Measurements from ENCODE around the gene DIAPH2.
"Not testable (repeated sequence)": the region's sequence is repeated elsewhere in the genome, so short reads cannot be mapped to it uniquely, and the experiment has no call there.

Gene DIAPH2

DNA sequence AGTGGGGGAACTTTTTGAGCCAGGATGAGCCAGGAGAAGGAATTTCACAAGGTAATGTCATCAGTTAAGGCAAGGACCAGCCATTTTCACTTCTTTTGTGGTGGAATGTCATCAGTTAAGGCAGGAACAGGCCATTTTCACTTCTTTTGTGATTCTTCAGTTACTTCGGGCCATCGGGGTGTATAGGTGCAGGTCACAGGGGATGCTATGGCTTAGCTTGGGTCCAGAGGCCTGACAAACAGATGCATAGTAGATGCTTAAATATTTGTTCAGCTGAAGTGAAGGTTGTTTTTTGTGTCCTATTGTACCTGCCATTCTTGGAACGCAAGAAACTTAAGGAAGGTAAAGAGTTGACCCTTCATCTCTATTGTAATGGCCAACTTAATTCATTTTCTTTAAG, 46.4 kb downstream of the DIAPH2 start:
- H3K4me3 Mint-ChIP-seq; H3K9me3 Mint-ChIP-seq; H3K27ac Mint-ChIP-seq; H3K27me3 Mint-ChIP-seq; intact Hi-C loops (cut with micrococcal nuclease); H3K36me3 Mint-ChIP-seq (ENCODE audit: low read depth): not testable (repeated sequence)
- peaks cover 19% of the 10 kb centered on the region for H3K4me1 Mint-ChIP-seq (ENCODE audit: low read depth)

DNA sequence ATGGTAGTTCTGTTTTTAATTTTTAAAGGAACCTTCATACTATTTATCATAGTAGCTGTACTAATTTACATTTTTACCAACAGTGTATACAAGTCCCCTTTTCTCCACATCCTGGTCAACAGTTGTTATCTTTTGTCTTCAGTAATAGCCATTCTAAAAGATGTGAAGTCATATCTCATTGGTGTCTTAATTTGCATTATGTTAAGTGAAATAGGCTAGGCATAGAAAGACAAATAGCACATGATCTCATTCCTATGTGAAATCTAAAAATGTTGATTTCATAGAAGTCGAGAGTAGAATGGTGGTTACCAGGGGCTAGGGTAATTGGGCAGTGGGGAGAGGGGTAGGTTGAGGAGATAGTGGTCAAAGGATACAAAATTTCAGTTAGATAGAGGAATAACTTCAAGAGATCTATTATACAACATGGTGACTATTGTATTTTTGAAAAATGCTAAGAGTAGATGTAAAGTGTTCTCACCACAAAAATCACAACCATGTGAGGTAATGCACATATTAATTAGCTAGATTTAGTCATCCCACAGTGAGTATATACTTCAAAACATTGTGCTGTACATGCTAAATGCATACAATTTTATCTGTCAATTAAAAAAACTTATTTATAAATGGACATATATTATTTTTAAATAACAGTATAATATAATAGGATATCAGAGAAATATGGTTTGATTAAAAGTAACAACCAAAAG, 58.9 kb downstream of the DIAPH2 start:
- Mint-ChIP-seq H3K4me3 (no peak overlapping the region), H3K27me3 (no peaks in the 10 kb centered on the region), H3K4me1 (ENCODE audit: low read depth) (no peaks in the 10 kb centered on the region), H3K27ac (no peak overlapping the region), H3K36me3 (ENCODE audit: low read depth) (peaks cover 6% of the 10 kb centered on the region), H3K9me3 (no peaks in the 10 kb centered on the region)
- intact Hi-C loops (cut with micrococcal nuclease), result no loop called here

DNA sequence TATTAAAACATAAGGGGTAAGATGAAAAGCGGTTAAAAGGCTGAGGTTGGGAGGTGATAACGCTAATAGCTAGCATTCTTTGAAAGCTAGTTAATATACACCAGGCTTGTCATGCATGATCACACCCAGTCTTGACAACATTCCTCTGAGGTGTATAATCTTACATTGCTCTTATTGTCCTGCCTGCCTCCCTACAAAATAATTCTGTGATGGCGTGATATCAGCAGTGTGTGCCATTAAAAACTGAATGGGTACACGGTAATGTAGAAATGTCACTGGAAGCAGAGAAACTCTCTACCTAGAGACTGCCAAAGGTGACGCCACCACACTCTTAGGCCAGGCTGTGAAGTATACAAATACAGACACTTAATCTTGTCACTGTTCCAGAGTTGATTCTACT, 68.1 kb downstream of the DIAPH2 start:
- Mint-ChIP-seq H3K9me3 (no peaks in the 10 kb centered on the region), H3K36me3 (ENCODE audit: low read depth) (peaks cover 20% of the 10 kb centered on the region), H3K4me3 (no peak overlapping the region), H3K27me3 (no peaks in the 10 kb centered on the region), H3K27ac (no peak overlapping the region), H3K4me1 (ENCODE audit: low read depth) (no peaks in the 10 kb centered on the region)
- intact Hi-C loops (cut with micrococcal nuclease), result no loop called here

DNA sequence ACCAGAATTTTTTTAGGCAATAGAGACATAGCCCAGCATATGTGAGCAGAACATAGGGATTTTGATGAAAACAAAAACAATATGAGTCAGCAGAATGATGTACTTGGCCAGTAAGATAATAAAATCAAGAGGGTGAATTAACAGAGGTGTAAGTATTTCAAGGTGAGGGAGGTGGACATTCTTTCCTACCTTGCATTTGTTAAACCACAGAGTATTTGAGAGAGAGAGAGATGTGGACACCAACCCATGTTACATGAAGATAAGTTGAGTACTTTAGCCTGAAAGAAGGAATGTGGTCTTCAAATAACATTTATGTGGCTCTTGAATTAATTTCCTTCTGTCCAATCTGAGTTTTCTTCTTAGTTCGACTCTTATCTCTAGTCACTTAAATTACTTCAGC, 68.6 kb downstream of the DIAPH2 start:
- intact Hi-C loops (cut with micrococcal nuclease), result no loop called here
- Mint-ChIP-seq H3K9me3 (no peaks in the 10 kb centered on the region), H3K27me3 (no peaks in the 10 kb centered on the region), H3K4me1 (ENCODE audit: low read depth) (no peaks in the 10 kb centered on the region), H3K36me3 (ENCODE audit: low read depth) (peaks cover 20% of the 10 kb centered on the region), H3K27ac (no peak overlapping the region), H3K4me3 (no peak overlapping the region)

DNA sequence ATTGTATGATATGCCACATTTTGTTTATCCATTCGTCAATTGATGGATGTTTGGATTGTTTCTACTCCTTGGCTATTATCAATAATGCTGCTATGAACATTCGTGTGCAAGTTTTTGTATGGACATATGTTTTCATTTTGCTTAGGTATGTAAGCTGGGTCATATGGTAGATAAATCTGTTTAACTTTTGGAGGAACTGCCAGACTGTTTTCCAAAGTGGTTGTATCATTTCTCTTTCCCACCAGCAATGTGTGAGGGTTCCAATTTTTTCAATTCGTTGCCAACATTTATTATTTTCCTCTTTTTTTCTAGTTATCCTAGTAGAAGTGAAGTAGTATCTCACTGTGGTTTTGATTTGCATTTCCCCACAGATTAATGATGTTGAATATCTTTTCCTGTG, 71.8 kb downstream of the DIAPH2 start:
- H3K36me3 Mint-ChIP-seq (ENCODE audit: low read depth), result peaks cover 20% of the 10 kb centered on the region
- no peaks in the 10 kb centered on the region for H3K27me3 Mint-ChIP-seq
- H3K4me3 Mint-ChIP-seq, result no peak overlapping the region
- no peaks in the 10 kb centered on the region for H3K4me1 Mint-ChIP-seq (ENCODE audit: low read depth)
- no peaks in the 10 kb centered on the region for H3K9me3 Mint-ChIP-seq
- intact Hi-C loops (cut with micrococcal nuclease), result no loop called here
- H3K27ac Mint-ChIP-seq, result no peak overlapping the region

DNA sequence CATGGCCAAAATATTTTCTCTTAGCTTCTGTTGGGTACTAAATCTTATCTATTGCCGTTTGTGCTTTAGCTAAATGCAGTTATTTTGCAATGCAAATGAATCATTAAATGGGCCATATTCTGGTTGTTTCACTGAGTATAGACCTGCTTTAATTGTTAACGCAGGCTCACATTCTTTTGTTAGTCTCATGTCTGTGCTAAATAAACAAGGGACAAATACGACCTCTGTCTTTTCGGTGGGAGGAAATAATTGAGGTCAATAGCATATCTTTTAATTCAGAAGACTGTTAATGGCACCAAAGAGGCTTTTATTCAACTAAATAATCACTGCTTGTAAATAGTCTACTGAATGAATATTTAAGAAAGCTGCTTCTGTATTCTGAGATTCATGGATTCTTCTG, 76.9 kb downstream of the DIAPH2 start:
- no peak overlapping the region for H3K27ac Mint-ChIP-seq
- H3K4me3 Mint-ChIP-seq, result no peak overlapping the region
- H3K27me3 Mint-ChIP-seq, result no peaks in the 10 kb centered on the region
- H3K9me3 Mint-ChIP-seq, result no peaks in the 10 kb centered on the region
- intact Hi-C loops (cut with micrococcal nuclease), result no loop called here
- H3K36me3 Mint-ChIP-seq (ENCODE audit: low read depth), result no peaks in the 10 kb centered on the region
- H3K4me1 Mint-ChIP-seq (ENCODE audit: low read depth), result peaks cover 11% of the 10 kb centered on the region

DNA sequence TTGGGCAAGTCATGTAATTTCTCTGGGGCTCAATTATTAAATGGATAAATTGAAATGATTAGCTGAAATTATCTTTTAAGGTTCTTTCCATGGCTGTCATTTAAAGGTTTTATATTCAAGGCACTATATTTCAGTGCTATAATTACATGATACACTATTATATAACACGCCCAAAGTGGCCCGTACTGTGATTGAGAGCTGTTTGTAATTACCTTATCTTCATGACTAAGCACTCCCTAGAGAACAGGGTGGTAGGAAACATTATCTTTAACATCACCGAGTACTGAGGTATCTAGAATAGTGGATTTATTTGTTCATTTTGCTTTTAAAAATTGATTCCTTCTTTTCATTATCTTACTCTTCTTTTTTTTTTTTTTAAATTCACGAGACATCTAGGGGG, 79.0 kb downstream of the DIAPH2 start:
- no peaks in the 10 kb centered on the region for H3K27me3 Mint-ChIP-seq
- H3K4me1 Mint-ChIP-seq (ENCODE audit: low read depth), result peaks cover 11% of the 10 kb centered on the region
- intact Hi-C loops (cut with micrococcal nuclease), result no loop called here
- no peaks in the 10 kb centered on the region for H3K9me3 Mint-ChIP-seq
- no peak overlapping the region for H3K27ac Mint-ChIP-seq
- no peak overlapping the region for H3K4me3 Mint-ChIP-seq
- H3K36me3 Mint-ChIP-seq (ENCODE audit: low read depth), result no peaks in the 10 kb centered on the region

DNA sequence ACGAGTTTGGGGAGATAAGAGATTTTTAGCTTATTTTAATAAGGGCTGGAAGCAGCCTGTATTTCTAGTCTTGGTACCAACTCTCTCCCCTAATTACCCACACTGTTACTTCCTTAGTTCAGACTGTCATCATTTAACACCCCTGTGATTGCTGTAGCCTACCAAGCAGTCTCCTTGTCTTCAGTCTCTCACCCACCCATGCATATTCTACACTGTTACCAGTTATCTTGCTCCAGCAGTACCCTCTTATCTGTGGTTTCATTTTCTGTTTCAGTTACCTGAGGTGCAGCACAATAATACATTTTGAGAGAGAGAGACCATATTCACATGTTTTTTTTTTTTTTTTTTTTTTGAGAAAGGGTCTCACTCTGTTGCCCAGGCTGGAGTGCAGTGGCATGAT, 80.2 kb downstream of the DIAPH2 start:
- Mint-ChIP-seq H3K4me3 (no peak overlapping the region), H3K4me1 (ENCODE audit: low read depth) (peaks cover 11% of the 10 kb centered on the region), H3K9me3 (no peaks in the 10 kb centered on the region), H3K27ac (no peak overlapping the region), H3K36me3 (ENCODE audit: low read depth) (no peaks in the 10 kb centered on the region), H3K27me3 (no peaks in the 10 kb centered on the region)
- intact Hi-C loops (cut with micrococcal nuclease), result no loop called here

DNA sequence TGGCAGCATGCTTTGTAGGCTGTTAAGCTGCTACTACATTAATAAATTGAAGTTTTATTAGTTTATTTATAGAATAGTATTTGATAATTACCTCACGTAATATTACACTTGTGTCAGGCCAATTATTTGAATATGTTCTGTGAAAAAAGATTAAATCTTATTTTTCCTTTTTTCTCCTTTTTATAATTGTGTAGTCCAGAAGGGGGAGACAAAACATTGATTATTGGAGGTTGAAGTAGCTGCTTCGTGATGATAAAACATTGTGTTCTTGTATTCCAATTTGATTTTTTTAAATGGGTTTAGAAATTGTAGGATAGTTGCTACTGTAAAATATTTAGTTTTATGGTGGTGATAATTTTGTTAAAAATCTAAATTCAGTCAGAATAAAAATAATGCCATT, 85.7 kb downstream of the DIAPH2 start:
- no peak overlapping the region for H3K4me3 Mint-ChIP-seq
- H3K4me1 Mint-ChIP-seq (ENCODE audit: low read depth), result no peaks in the 10 kb centered on the region
- H3K27me3 Mint-ChIP-seq, result no peaks in the 10 kb centered on the region
- H3K27ac Mint-ChIP-seq, result no peak overlapping the region
- H3K9me3 Mint-ChIP-seq, result no peaks in the 10 kb centered on the region
- H3K36me3 Mint-ChIP-seq (ENCODE audit: low read depth), result no peaks in the 10 kb centered on the region
- intact Hi-C loops (cut with micrococcal nuclease), result no loop called here

DNA sequence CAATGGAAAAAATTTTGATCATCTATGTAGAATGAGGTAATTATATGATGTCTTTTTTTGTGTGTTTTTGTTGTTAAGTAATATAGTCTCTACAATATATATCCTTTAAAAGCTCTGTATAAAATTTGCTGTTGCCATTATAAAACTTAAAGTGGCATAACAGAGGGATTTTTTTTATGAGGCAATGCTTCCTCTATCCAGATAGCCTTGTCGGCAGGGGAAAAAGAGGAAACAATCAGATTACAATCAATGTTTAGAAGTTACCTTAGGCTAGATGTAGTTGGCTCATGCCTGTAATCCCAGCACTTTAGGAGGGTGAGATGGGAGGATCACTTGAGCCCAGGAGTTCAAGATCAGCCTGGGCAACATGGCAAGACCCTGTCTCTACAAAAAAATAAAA, 86.8 kb downstream of the DIAPH2 start:
- Mint-ChIP-seq H3K27ac (no peak overlapping the region), H3K27me3 (no peaks in the 10 kb centered on the region), H3K9me3 (no peaks in the 10 kb centered on the region), H3K4me1 (ENCODE audit: low read depth) (no peaks in the 10 kb centered on the region), H3K36me3 (ENCODE audit: low read depth) (no peaks in the 10 kb centered on the region), H3K4me3 (no peak overlapping the region)
- intact Hi-C loops (cut with micrococcal nuclease), result no loop called here

DNA sequence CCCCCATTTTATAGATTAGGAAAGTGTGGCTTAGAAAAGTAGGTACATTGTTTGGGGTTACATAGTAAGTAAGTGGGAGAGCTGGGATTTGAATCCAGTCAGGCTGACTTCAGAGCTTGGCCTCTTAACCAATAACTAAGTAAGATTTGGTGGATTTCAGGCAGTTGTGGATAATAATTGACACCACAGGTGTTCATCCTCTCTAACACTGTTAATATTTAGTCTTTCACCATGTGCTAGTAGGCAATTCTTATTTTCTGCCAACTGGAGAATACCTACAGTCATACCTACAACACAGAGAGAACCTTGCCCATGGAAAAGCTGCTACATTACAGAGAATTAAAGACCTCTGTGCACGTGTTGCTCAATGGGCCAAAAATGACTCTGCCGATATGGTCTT, 89.5 kb downstream of the DIAPH2 start:
- Mint-ChIP-seq H3K4me1 (ENCODE audit: low read depth) (no peaks in the 10 kb centered on the region), H3K36me3 (ENCODE audit: low read depth) (no peaks in the 10 kb centered on the region), H3K4me3 (no peak overlapping the region), H3K27me3 (no peaks in the 10 kb centered on the region), H3K9me3 (no peaks in the 10 kb centered on the region), H3K27ac (no peak overlapping the region)
- intact Hi-C loops (cut with micrococcal nuclease), result no loop called here

DNA sequence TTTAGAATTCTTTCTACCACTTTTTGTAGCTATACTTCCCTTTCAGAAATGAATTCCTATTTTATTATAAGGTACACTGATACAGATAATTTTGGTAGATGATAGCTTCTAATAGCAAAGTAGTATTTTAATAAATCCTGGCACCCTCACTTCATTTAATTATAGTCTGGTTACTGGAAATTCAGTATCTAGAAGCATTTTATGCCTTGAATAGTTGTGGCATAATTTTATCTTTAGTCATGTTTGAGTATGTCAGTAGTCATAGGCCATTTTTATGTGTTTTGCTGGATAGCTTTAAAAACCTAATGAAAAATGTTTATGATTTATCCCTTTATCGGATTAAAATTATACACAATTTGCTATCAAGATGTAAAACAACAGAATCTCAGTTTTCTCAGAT, 92.3 kb downstream of the DIAPH2 start:
- intact Hi-C loops (cut with micrococcal nuclease), result no loop called here
- Mint-ChIP-seq H3K36me3 (ENCODE audit: low read depth) (no peaks in the 10 kb centered on the region), H3K4me3 (no peak overlapping the region), H3K27ac (no peak overlapping the region), H3K4me1 (ENCODE audit: low read depth) (no peaks in the 10 kb centered on the region), H3K9me3 (no peaks in the 10 kb centered on the region), H3K27me3 (no peaks in the 10 kb centered on the region)

DNA sequence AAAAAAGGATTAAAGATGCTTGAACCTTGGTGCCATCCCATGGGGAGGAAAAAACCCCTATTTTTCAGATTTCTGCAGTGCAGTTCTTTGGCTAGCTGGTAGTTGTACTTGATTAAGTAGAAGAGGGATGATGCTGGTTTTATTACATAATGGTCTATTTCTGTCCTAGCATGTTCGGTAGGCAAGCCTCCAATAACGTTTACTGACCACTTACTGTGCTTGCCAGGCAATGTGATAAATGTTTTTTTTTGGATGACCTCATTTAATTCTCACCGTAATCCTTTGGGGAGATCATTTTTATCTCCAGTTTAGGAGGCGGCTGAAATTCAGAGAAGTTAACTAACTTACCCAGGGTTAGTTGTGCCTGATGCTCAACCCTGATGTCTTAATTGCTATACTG, 106.9 kb downstream of the DIAPH2 start:
- Mint-ChIP-seq H3K9me3 (no peaks in the 10 kb centered on the region), H3K27me3 (no peaks in the 10 kb centered on the region)

DNA sequence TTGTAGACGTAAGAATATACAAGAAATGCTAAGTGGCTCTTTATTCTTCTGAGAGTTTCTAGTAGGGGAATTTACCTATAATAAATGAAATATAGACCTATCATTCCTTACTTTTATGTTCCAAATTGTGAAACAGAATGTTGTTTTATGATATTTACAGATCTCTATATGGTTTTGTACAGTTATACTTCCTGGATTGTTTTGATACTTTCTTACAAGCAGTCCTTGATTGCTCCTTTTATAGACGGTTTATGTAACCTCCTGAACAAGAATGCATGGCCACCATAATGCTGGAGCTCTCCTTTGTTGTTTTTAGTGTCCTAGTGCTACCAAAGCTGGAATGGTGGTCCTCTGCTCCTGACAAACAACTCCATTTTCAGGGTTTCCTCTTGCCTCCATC, 107.4 kb downstream of the DIAPH2 start:
- intact Hi-C loops (cut with micrococcal nuclease), result no loop called here

More for the DNA sequence above, 106.9 kb downstream of the DIAPH2 start:
- H3K27ac Mint-ChIP-seq, result no peak overlapping the region
- no peaks in the 10 kb centered on the region for H3K36me3 Mint-ChIP-seq (ENCODE audit: low read depth)
- intact Hi-C loops (cut with micrococcal nuclease), result no loop called here
- H3K4me3 Mint-ChIP-seq, result no peak overlapping the region
- no peaks in the 10 kb centered on the region for H3K4me1 Mint-ChIP-seq (ENCODE audit: low read depth)

DNA sequence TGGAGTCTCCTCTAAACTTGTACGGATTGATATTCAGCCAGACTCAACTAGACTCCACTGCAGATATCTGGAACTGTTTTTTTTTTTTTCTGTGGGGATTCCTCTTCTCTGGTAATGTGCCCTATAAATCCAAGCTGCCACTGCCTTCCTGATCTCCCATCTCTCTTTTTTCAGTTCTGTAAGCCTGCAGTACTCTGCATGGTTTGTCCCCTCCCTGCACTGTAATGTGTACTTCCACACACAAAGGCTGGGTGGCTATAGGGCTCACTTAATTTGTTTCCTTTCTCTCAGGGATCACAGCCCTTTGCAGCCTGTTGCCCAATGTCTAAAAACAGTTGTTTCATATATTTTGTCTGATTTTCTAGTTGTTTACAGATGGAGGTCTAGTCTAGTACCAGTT, 114.3 kb downstream of the DIAPH2 start:
- no peaks in the 10 kb centered on the region for H3K9me3 Mint-ChIP-seq
- peak overlapping the region; percentile 38 for H3K27ac Mint-ChIP-seq
- H3K27me3 Mint-ChIP-seq, result no peaks in the 10 kb centered on the region
- peaks cover 7% of the 10 kb centered on the region for H3K4me1 Mint-ChIP-seq (ENCODE audit: low read depth)
- no peaks in the 10 kb centered on the region for H3K36me3 Mint-ChIP-seq (ENCODE audit: low read depth)
- intact Hi-C loops (cut with micrococcal nuclease), result no loop called here
- no peak overlapping the region for H3K4me3 Mint-ChIP-seq

More for the DNA sequence above, 107.4 kb downstream of the DIAPH2 start:
- no peaks in the 10 kb centered on the region for H3K9me3 Mint-ChIP-seq
- no peak overlapping the region for H3K27ac Mint-ChIP-seq
- no peaks in the 10 kb centered on the region for H3K27me3 Mint-ChIP-seq
- no peaks in the 10 kb centered on the region for H3K36me3 Mint-ChIP-seq (ENCODE audit: low read depth)
- H3K4me3 Mint-ChIP-seq, result no peak overlapping the region
- H3K4me1 Mint-ChIP-seq (ENCODE audit: low read depth), result no peaks in the 10 kb centered on the region
